Lower lobe of right lung (tissue), 2 donors: ENCODE results near the gene EEA1. TPM values are rescaled to one million over a fixed set of nuclear protein-coding genes. Genes with fewer than 3 reads are reported as not detected.

Source experiments
- ATAC-seq, 2 donors: fragments of 200-7000 bp; cut with Tn5 transposase; one replicate each; pipeline ENCODE4 v1.9.1; 2020 to 2022; ENCODE audit warnings: mild to moderate bottlenecking in 2 of 2, moderate library complexity in 2 of 2
- DNase-seq: peaks from one replicate; pipeline ENCODE4 v3.0.0-alpha.2; 2020
- H3K27ac ChIP-seq: fragments of 200-600 bp; one replicate; pipeline ENCODE4 v1.8.0; 2022
- H3K27me3 ChIP-seq: fragments of 200-600 bp; one replicate; pipeline ENCODE4 v1.8.0; 2022; ENCODE audit warnings: low read depth
- H3K36me3 ChIP-seq: fragments of 200-600 bp; one replicate; pipeline ENCODE4 v1.8.0; 2022; ENCODE audit warnings: mild to moderate bottlenecking
- H3K4me1 ChIP-seq: fragments of 200-600 bp; one replicate; pipeline ENCODE4 v1.8.0; 2022
- H3K4me3 ChIP-seq: fragments of 200-600 bp; one replicate; pipeline ENCODE4 v1.8.0; 2022; ENCODE audit warnings: mild to moderate bottlenecking
- H3K9me3 ChIP-seq: fragments of 200-600 bp; one replicate; pipeline ENCODE4 v1.8.0; 2022
- CTCF ChIP-seq: fragments of 200-600 bp; IDR thresholded peaks from one replicate; pipeline ENCODE4 v1.8.0; 2022; ENCODE audit warnings: antibody characterized with exemption, mild to moderate bottlenecking
- intact Hi-C: fragments of 100-400 bp; cut with DNase I; formaldehyde crosslinking; loops from one replicate; pipeline ENCODE4 v1.11.0; 2022
- long read RNA-seq: library from polyadenylated mRNA; unstranded; transcript quantifications from one replicate; pipeline ENCODE4 v2.0.0, GENCODE V29; 2021
- total RNA-seq: library from RNA; stranded (reverse); fragmentation: NEBNext Ultra II Directional; extraction: Animal tissue kit (Norgen Biotek cat#: 25700); gene quantifications from one replicate; pipeline ENCODE4 v1.2.1, GENCODE V29; 2021
- donor health status: DM: no; HTN: yes; CAD: no; lungs with severe emphysema.

Gene EEA1
- total RNA-seq, result 33.5 TPM
- long read RNA-seq, full-length matches to known transcripts, result 2 of 31 reads
- long read RNA-seq, partial matches to known transcripts, result 20 of 31 reads
- long read RNA-seq, other reads (novel, unspliced or antisense), result 9 of 31 reads

DNA sequence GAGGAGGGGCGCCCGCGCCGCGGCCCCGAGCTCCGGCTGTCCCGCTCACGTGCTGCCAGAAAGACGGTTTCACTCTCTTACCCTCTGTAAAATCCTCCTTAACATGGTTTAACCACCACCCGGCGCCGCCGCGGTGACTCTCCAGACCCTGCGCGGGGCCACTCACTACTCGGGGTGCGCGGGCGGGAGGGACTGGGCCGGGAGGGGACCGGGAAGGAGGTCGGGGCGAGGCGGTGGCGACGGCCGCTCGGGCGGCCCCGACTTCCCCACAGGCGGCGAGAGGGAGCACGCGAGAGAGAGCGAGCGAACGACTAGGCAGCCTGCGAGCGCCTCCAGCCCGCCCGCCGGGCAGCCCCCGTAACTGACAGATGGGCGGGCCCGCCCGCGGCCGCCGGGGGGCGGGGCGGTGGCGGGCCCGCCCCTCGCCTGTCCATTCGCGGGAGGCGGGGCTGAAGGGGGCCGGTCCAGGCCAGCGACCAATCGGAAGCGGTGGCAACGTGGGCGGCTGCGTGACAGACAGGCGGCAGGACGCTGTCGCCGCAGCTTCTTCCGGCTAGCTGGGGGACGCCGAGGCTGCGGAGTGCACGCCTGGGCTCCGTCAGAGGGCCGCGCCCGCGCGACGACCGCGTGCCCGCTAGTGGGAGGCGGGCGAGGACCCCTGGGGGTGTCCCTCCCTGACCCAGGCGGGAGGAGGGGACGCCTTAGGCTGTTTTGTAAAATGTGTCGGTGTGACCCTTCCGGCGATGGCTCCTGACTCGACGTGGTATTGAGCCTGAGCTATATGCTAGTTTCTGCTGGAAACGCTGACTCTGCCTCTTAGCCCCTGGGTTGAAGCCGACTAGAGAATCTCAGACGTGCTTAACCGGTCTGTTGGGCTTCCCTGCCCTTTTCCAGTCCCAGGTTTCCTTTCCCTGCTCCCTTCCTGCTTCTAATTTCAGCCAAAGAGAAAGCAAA lies at the start of gene EEA1:
TSS of gene EEA1 (minus strand) at position 334 of the 954 bp plus-strand sequence. CDS start at position 105, 229 bp downstream.
- intact Hi-C loops, result no loop called here
- Histone ChIP-seq H3K36me3 (no peaks in the 10 kb centered on the region), H3K27me3 (no peaks in the 10 kb centered on the region), H3K9me3 (no peaks in the 10 kb centered on the region), H3K4me1 (peaks cover 29% of the 10 kb centered on the region), H3K4me3 (peak within 1 kb of the TSS; percentile 68), H3K27ac (peak within 1 kb of the TSS; percentile 98)
- TF ChIP-seq CTCF, result peak; percentile 30
- DNase-seq (peak; percentile 99), ATAC-seq (peak; percentile 96 to 98)

DNA sequence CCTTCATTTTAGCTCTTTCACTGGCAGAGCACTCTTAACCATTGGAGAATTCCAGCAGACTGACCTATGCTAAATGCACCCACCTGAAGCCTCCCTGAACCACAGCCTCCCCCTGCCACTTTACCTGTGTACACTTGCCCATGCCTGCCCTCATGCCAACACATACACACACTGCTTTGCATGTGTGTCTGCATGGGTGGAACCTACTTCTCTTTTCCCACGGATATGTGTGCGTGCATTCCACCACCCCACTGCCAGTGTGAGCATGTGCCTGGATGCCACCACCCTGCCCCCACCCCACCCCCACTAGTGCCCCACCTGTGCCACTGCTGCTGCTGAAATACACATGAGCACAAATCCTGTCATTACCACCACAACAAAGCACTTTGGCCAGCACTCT lies 49.5 kb upstream of the EEA1 start:
- intact Hi-C loops, result no loop called here
- Histone ChIP-seq H3K27ac (no peak overlapping the region), H3K4me3 (no peak overlapping the region), H3K4me1 (peaks cover under 1% of the 10 kb centered on the region), H3K9me3 (peaks cover 10% of the 10 kb centered on the region), H3K27me3 (no peaks in the 10 kb centered on the region), H3K36me3 (no peaks in the 10 kb centered on the region)
- no peak for DNase-seq
- ATAC-seq, result no peak
- no peak for TF ChIP-seq CTCF

GRCh38 chr12:92977326-92977725 lies 48.2 kb upstream of the EEA1 start:
- Histone ChIP-seq H3K9me3 (peaks cover 10% of the 10 kb centered on the region), H3K36me3 (no peaks in the 10 kb centered on the region), H3K4me1 (peaks cover 10% of the 10 kb centered on the region), H3K4me3 (no peak overlapping the region), H3K27me3 (no peaks in the 10 kb centered on the region), H3K27ac (no peak overlapping the region)
- ATAC-seq (no peak), DNase-seq (no peak)
- no peak for TF ChIP-seq CTCF
- intact Hi-C loops, result no loop called here

- ATAC-seq, result no peak
- no peak for TF ChIP-seq CTCF
- Histone ChIP-seq H3K9me3 (no peaks in the 10 kb centered on the region), H3K36me3 (no peaks in the 10 kb centered on the region), H3K4me3 (no peak overlapping the region), H3K4me1 (peaks cover 16% of the 10 kb centered on the region), H3K27ac (no peak overlapping the region), H3K27me3 (no peaks in the 10 kb centered on the region)
- intact Hi-C loops, result no loop called here
- no peak for DNase-seq
Observed at GRCh38 chr12:92974759-92975158, 45.7 kb upstream of the EEA1 start.

- Histone ChIP-seq H3K27me3 (no peaks in the 10 kb centered on the region), H3K36me3 (no peaks in the 10 kb centered on the region), H3K4me3 (no peak overlapping the region), H3K27ac (no peak overlapping the region), H3K4me1 (peaks cover 16% of the 10 kb centered on the region), H3K9me3 (no peaks in the 10 kb centered on the region)
- intact Hi-C loops, result no loop called here
- ATAC-seq, result peak; percentile 72 to 82
- DNase-seq, result no peak
- no peak for TF ChIP-seq CTCF
Observed at GRCh38 chr12:92973614-92974013, 44.5 kb upstream of the EEA1 start.
